Caco-2 (cell line): ENCODE results near the gene MTF1. TPM values are rescaled to one million over a fixed set of nuclear protein-coding genes. Genes with fewer than 3 reads are reported as not detected.

Source experiments
- BruUV-seq: library from RNA; stranded (reverse); fragments of 400-500 nt; replicated peaks from 2 replicates; lab custom pipeline; 2021; lab: Mats Ljungman, UMichigan
- CTCF ChIA-PET: fragments of 300-600 bp; sonication (Branson Sonifier 250); formaldehyde crosslinking; loops from one replicate; lab custom pipeline; 2022; ENCODE audit warnings: antibody characterized with exemption; lab: Charles Lee
- POLR2A ChIA-PET: fragments of 300-600 bp; sonication (Branson Sonifier 250); formaldehyde crosslinking; loops from one replicate; lab custom pipeline; 2022; ENCODE audit warnings: antibody characterized with exemption; lab: Charles Lee
- DNase-seq, 2 experiments: peaks; one replicate each; pipeline versions ENCODE4 v3.0.0 to v3.0.0-alpha.2; 2020 to 2022
- H3K27me3 ChIP-seq: replicated peaks from 2 replicates; pipeline ENCODE4 v1.6.0; 2011; ENCODE audit warnings: low read length; ENCODE audit not compliant: control insufficient read depth, insufficient read depth
- H3K36me3 ChIP-seq: 2 replicates; pipeline ENCODE4 v1.5.1; 2011; ENCODE audit warnings: low read length; ENCODE audit not compliant: control insufficient read depth, insufficient read depth
- H3K4me1 ChIP-seq: fragments of 250-450 bp; sonication (Bioruptor Pico); 2 replicates; pipeline ENCODE4 v1.5.1; 2020; ENCODE audit warnings: mild to moderate bottlenecking
- H3K4me3 ChIP-seq: 2 replicates; pipeline ENCODE4 v1.5.1; 2011; ENCODE audit warnings: low read depth, mild to moderate bottlenecking, control low read depth, low read length
- H3K9me3 ChIP-seq: fragments of 250-450 bp; sonication (Bioruptor Pico); 2 replicates; pipeline ENCODE4 v1.5.1; 2020; ENCODE audit warnings: mild to moderate bottlenecking, moderate library complexity
- H3K27ac Mint-ChIP-seq: one replicate; pipeline ENCODE4 v1.8.0; 2022; ENCODE audit warnings: mixed read lengths; ENCODE audit not compliant: unreplicated experiment
- H3K27me3 Mint-ChIP-seq: one replicate; pipeline ENCODE4 v1.8.0; 2022; ENCODE audit warnings: mixed read lengths; ENCODE audit not compliant: insufficient read depth, unreplicated experiment
- H3K36me3 Mint-ChIP-seq: one replicate; pipeline ENCODE4 v1.8.0; 2022; ENCODE audit warnings: mild to moderate bottlenecking, mixed read lengths; ENCODE audit not compliant: insufficient read depth, unreplicated experiment
- H3K4me1 Mint-ChIP-seq: one replicate; pipeline ENCODE4 v1.8.0; 2022; ENCODE audit warnings: low read depth, mixed read lengths; ENCODE audit not compliant: unreplicated experiment
- H3K4me3 Mint-ChIP-seq: one replicate; pipeline ENCODE4 v1.8.0; 2022; ENCODE audit warnings: mild to moderate bottlenecking, moderate library complexity, mixed read lengths; ENCODE audit not compliant: unreplicated experiment
- H3K9me3 Mint-ChIP-seq: one replicate; pipeline ENCODE4 v1.8.0; 2022; ENCODE audit warnings: mixed read lengths; ENCODE audit not compliant: unreplicated experiment
- CTCF ChIP-seq, 2 experiments: fragments of 200-600 bp in 1 of 2; IDR thresholded peaks; 1 replicate in 1 of 2; 2 replicates in 1 of 2; pipeline versions ENCODE4 v1.5.1 to v1.8.0; 2011 to 2022; ENCODE audit warnings: antibody characterized with exemption in 1 of 2, control low read depth in 1 of 2, inconsistent platforms in 1 of 2, low read depth in 1 of 2, low read length in 1 of 2, mild to moderate bottlenecking in 1 of 2, moderate library complexity in 1 of 2; ENCODE audit not compliant: insufficient read depth in 1 of 2, severe bottlenecking in 1 of 2, unreplicated experiment in 1 of 2
- intact Hi-C: fragments of 100-400 bp; cut with micrococcal nuclease; formaldehyde crosslinking; loops from one replicate; pipeline ENCODE4 v1.10.0; 2022; ENCODE audit not compliant: unreplicated experiment
- total RNA-seq: library from RNA; stranded (reverse); gene quantifications from 2 replicates; pipeline ENCODE4 v1.2.3, GENCODE V29; 2022

MTF1 gene
- total RNA-seq, 1 experiment from 2014 or later: 8.4 TPM

- no TSS peak for BruUV-seq
- no peak for TF ChIP-seq CTCF (IDR thresholded peaks at IDR 0.05; ENCODE audit: insufficient read depth in 1 of 2, low read depth in 1 of 2, low read length in 1 of 2, severe bottlenecking in 1 of 2, unreplicated experiment in 1 of 2)
- Mint-ChIP-seq H3K36me3 (no peaks in the 10 kb centered on the region), H3K27me3 (peaks cover 13% of the 10 kb centered on the region), H3K4me3 (no peak overlapping the region), H3K4me1 (no peaks in the 10 kb centered on the region), H3K9me3 (no peaks in the 10 kb centered on the region), H3K27ac (no peak overlapping the region)
- H3K36me3 ChIP-seq: no peaks in the 10 kb centered on the region
- no peak overlapping the region for H3K4me3 ChIP-seq
- POLR2A ChIA-PET: no interaction called here
- H3K27me3 ChIP-seq: no peaks in the 10 kb centered on the region
- intact Hi-C loops: no loop called here
- no peaks in the 10 kb centered on the region for H3K4me1 ChIP-seq
- no peaks in the 10 kb centered on the region for H3K9me3 ChIP-seq
- CTCF ChIA-PET: no interaction called here
- DNase-seq: no peak
Observed at GRCh38 chr1:37763791-37764413, 95.5 kb downstream of the MTF1 start.

GRCh38 chr1:37762516-37762915, 96.9 kb downstream of the MTF1 start:
- DNase-seq: no peak
- no peaks in the 10 kb centered on the region for H3K36me3 ChIP-seq
- Mint-ChIP-seq H3K27me3 (peaks cover 8% of the 10 kb centered on the region), H3K4me1 (no peaks in the 10 kb centered on the region), H3K36me3 (no peaks in the 10 kb centered on the region), H3K27ac (no peak overlapping the region), H3K9me3 (no peaks in the 10 kb centered on the region), H3K4me3 (no peak overlapping the region)
- ChIA-PET CTCF (no interaction called here), POLR2A (no interaction called here)
- H3K4me1 ChIP-seq: no peaks in the 10 kb centered on the region
- intact Hi-C loops: no loop called here
- no peaks in the 10 kb centered on the region for H3K27me3 ChIP-seq
- H3K9me3 ChIP-seq: no peaks in the 10 kb centered on the region
- no TSS peak for BruUV-seq
- no peak for TF ChIP-seq CTCF (IDR thresholded peaks at IDR 0.05; ENCODE audit: insufficient read depth in 1 of 2, low read depth in 1 of 2, low read length in 1 of 2, severe bottlenecking in 1 of 2, unreplicated experiment in 1 of 2)
- no peak overlapping the region for H3K4me3 ChIP-seq

GRCh38 chr1:37761416-37762095, 97.8 kb downstream of the MTF1 start:
- intact Hi-C loops: no loop called here
- Histone ChIP-seq H3K27me3 (no peaks in the 10 kb centered on the region), H3K4me1 (no peaks in the 10 kb centered on the region), H3K4me3 (no peak overlapping the region), H3K9me3 (no peaks in the 10 kb centered on the region), H3K36me3 (no peaks in the 10 kb centered on the region)
- DNase-seq: no peak
- Mint-ChIP-seq H3K9me3 (no peaks in the 10 kb centered on the region), H3K27ac (no peak overlapping the region), H3K4me3 (no peak overlapping the region), H3K36me3 (no peaks in the 10 kb centered on the region), H3K27me3 (peaks cover 8% of the 10 kb centered on the region), H3K4me1 (no peaks in the 10 kb centered on the region)
- ChIA-PET CTCF (no interaction called here), POLR2A (no interaction called here)
- no TSS peak for BruUV-seq
- no peak for TF ChIP-seq CTCF (IDR thresholded peaks at IDR 0.05; ENCODE audit: insufficient read depth in 1 of 2, low read depth in 1 of 2, low read length in 1 of 2, severe bottlenecking in 1 of 2, unreplicated experiment in 1 of 2)

Other genes starting within 250 kb of the MTF1 start
- gene RSPO1, start 224.7 kb downstream of the MTF1 start, total RNA-seq: not detected in 2 replicates
- 35.4 and 37.0 TPM in 2 replicates for gene CDCA8, start 167.1 kb downstream of the MTF1 start, total RNA-seq
- gene EPHA10, start 94.5 kb downstream of the MTF1 start, total RNA-seq: 2.8 and 3.1 TPM in 2 replicates
- 24.8 and 25.9 TPM in 2 replicates for gene MANEAL, start 65.7 kb downstream of the MTF1 start, total RNA-seq
- 37.7 and 41.0 TPM in 2 replicates for gene C1orf122, start 51.8 kb downstream of the MTF1 start, total RNA-seq
- gene YRDC, start 51.4 kb downstream of the MTF1 start, total RNA-seq: 10.3 and 10.7 TPM in 2 replicates
- gene INPP5B, start 87.5 kb upstream of the MTF1 start, total RNA-seq: 15.8 and 18.8 TPM in 2 replicates
- 72.6 and 79.3 TPM in 2 replicates for gene SF3A3, start 130.4 kb upstream of the MTF1 start, total RNA-seq
- gene FHL3, start 145.9 kb upstream of the MTF1 start, total RNA-seq: 11.8 and 11.9 TPM in 2 replicates
- 29.1 and 33.2 TPM in 2 replicates for gene UTP11, start 153.1 kb upstream of the MTF1 start, total RNA-seq
- not detected in 2 replicates for gene POU3F1, start 187.2 kb upstream of the MTF1 start, total RNA-seq